ENCODE results near the gene RNF34. TPM values are rescaled to one million over a fixed set of nuclear protein-coding genes. Genes with fewer than 3 reads are reported as not detected.

Gene RNF34
- total and polyA plus RNA-seq, 2 of the 8 experiments (the other 6 are each of a cell fraction or from before 2014, with no cell fraction given), result 37.9 to 57.6 TPM

- Histone ChIP-seq H4K20me1 (replicated peaks in 1 of 2; ENCODE audit: control insufficient read depth in 1 of 2, insufficient read depth in 2 of 2, low read length in 2 of 2) (peaks cover 0 to 3% of the 10 kb centered on the region in 2 experiments), H2AK5ac (ENCODE audit: low read depth, low read length) (no peak overlapping the region), H3K4me3 (ENCODE audit: extremely low read depth in 1 of 4, insufficient read depth in 2 of 4, low read depth in 3 of 4, low read length in 4 of 4) (no peak overlapping the region), H3K18ac (ENCODE audit: extremely low read depth, low read length) (no peak overlapping the region), H3K4me1 (replicated peaks in 1 of 4; ENCODE audit: control insufficient read depth in 3 of 4, insufficient read depth in 4 of 4, low read length in 3 of 4) (peaks cover 0 to 4% (median under 1%) of the 10 kb centered on the region in 4 experiments; a peak in 1 of 7 replicates), H2BK15ac (ENCODE audit: low read length) (no peak overlapping the region), H2BK120ac (replicated peaks; ENCODE audit: low read depth, low read length) (no peak overlapping the region), H3K4ac (replicated peaks; ENCODE audit: insufficient read length, low read depth, low read length) (no peak overlapping the region), H3K4me2 (ENCODE audit: insufficient read depth in 1 of 2, low read depth in 2 of 2, low read length in 2 of 2) (no peak overlapping the region), H4K5ac (ENCODE audit: insufficient read length, low read depth, low read length) (no peak overlapping the region), H3K56ac (replicated peaks; ENCODE audit: insufficient read length, low read depth, low read length) (no peak overlapping the region), H3K23ac (ENCODE audit: insufficient read length) (no peak overlapping the region), H4K8ac (ENCODE audit: extremely low read depth, insufficient read depth, low read length) (no peak overlapping the region), H3K14ac (ENCODE audit: insufficient read length) (no peak overlapping the region), H2AFZ (ENCODE audit: low read length) (no peak overlapping the region), H3K79me1 (ENCODE audit: low read depth, low read length) (peaks cover 7% of the 10 kb centered on the region), H3K27me3 (replicated peaks in 1 of 4; ENCODE audit: control insufficient read depth in 3 of 4, extremely low read depth in 1 of 4, insufficient read depth in 3 of 4, low read length in 3 of 4) (no peaks in the 10 kb centered on the region), H3K27ac (ENCODE audit: low read depth, low read length) (no peak overlapping the region), H4K91ac (replicated peaks; ENCODE audit: insufficient read length, low read length) (no peak overlapping the region), H3K79me2 (ENCODE audit: control insufficient read depth in 1 of 2, insufficient read depth in 2 of 2, low read length in 2 of 2) (peaks cover 4 to 58% of the 10 kb centered on the region in 2 experiments; a peak in 3 of 4 replicates), H2BK5ac (ENCODE audit: low read depth, low read length) (no peak overlapping the region), H3K9me3 (ENCODE audit: insufficient read depth in 2 of 2, low read depth in 1 of 2, low read length in 1 of 2) (no peaks in the 10 kb centered on the region), H2BK20ac (ENCODE audit: low read length) (no peak overlapping the region), H3K23me2 (ENCODE audit: low read depth, low read length) (peaks cover 8% of the 10 kb centered on the region), H3K9ac (replicated peaks in 1 of 4; ENCODE audit: extremely low read depth in 1 of 4, low read depth in 3 of 4, low read length in 3 of 4) (no peak overlapping the region), H2BK12ac (ENCODE audit: low read depth, low read length) (no peak overlapping the region), H3K36me3 (ENCODE audit: control insufficient read depth in 2 of 4, insufficient read depth in 4 of 4, low read length in 3 of 4) (peaks cover 0 to 14% (median 9%) of the 10 kb centered on the region in 4 experiments; a peak in 6 of 8 replicates)
- no peak for TF ChIP-seq SIRT6 (IDR thresholded peaks at IDR 0.05; ENCODE audit: low read length)
- WGBS, 2 experiments (ENCODE audit: extremely low coverage in 1 of 2, insufficient coverage in 1 of 2, insufficient read length in 1 of 2, insufficient replicate concordance in 2 of 2, low coverage in 1 of 2, low lambda C conversion rate in 2 of 2, missing lambda C conversion rate in 1 of 2), result 94% methylated on average over 5 of the region's 5 CpGs; no CpG with 5 or more reads in 1 of the 2 experiments
- no peak for FAIRE-seq
- POLR2A ChIA-PET (ENCODE audit: partially characterized antibody), result no interaction called here
- no peak for DNase-seq (ENCODE audit: low read depth in 1 of 2, low spot score in 2 of 2)
- CTCF ChIA-PET (ENCODE audit: partially characterized antibody), result no interaction called here
Observed at GRCh38 chr12:121403721-121404120, 3.8 kb downstream of the RNF34 start.
